ENCODE data around the gene MTRF1. TPM values are rescaled to one million over a fixed set of nuclear protein-coding genes. Genes with fewer than 3 reads are reported as not detected.

Gene MTRF1
- total RNA-seq, 2 donors from 2014 or later = 10.8 to 22.2 TPM

DNA sequence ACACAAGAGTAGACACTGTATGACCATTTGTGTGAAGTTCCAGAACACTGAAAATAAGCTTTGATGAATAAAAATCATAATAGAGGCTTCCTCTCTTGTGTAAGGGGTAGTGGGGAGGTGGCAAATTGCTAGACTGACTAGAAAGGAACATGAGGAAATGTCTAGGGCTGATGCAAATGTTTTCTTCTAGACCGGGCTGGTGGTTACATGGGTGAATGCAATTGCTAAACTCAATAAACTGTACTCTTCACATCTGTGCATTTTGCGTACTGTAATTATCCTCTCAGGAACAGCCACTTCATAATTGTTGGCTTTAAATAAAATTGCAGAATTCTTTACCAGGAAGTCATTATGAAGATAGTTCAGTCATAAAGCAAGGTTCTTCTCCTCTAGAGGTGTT is 63.9 kb downstream of the MTRF1 start:
- intact Hi-C loops (cut with DNase I) = loop anchor here (10.0 kb wide), 1 partner anchor 65 kb away; the partner anchor contains the start of gene MTRF1
- Histone ChIP-seq H3K4me1 (replicated peaks) (no peaks in the 10 kb centered on the region), H3K36me3 (no peaks in the 10 kb centered on the region), H3K27ac (no peak overlapping the region), H3K9me3 (no peaks in the 10 kb centered on the region), H3K4me3 (no peak overlapping the region), H3K27me3 (replicated peaks; ENCODE audit: insufficient read depth) (no peaks in the 10 kb centered on the region)
- DNase-seq (ENCODE audit: low spot score) = no peak
- TF ChIP-seq POLR2A (IDR thresholded peaks at IDR 0.05) (no peak), POLR2AphosphoS5 (IDR thresholded peaks at IDR 0.05) (no peak)
- TF ChIP-seq, protein P1, sequence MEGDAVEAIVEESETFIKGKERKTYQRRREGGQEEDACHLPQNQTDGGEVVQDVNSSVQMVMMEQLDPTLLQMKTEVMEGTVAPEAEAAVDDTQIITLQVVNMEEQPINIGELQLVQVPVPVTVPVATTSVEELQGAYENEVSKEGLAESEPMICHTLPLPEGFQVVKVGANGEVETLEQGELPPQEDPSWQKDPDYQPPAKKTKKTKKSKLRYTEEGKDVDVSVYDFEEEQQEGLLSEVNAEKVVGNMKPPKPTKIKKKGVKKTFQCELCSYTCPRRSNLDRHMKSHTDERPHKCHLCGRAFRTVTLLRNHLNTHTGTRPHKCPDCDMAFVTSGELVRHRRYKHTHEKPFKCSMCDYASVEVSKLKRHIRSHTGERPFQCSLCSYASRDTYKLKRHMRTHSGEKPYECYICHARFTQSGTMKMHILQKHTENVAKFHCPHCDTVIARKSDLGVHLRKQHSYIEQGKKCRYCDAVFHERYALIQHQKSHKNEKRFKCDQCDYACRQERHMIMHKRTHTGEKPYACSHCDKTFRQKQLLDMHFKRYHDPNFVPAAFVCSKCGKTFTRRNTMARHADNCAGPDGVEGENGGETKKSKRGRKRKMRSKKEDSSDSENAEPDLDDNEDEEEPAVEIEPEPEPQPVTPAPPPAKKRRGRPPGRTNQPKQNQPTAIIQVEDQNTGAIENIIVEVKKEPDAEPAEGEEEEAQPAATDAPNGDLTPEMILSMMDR (IDR thresholded peaks at IDR 0.05) = no peak
- WGBS = 93% methylated on average over 2 of the region's 2 CpGs

DNA sequence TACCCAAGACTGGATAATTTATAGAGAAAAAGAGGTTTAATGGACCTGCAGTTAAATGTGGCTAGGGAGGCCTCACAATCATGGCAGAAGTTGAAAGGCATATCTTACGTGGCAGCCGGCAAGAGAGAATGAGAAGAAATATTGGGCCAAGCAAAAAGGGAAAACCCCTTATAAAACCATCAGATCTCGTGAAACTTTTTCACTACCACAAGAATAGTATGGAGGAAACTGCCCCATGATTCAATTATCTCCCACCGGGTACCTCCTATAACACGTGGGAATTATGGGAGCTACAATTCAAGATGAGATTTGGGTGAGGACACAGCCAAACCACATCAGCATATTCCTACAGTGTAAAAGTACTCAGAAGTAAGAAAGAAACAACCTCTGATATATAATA is 64.3 kb downstream of the MTRF1 start:
- Histone ChIP-seq H3K36me3 (no peaks in the 10 kb centered on the region), H3K4me1 (replicated peaks) (no peaks in the 10 kb centered on the region), H3K27ac (no peak overlapping the region), H3K27me3 (replicated peaks; ENCODE audit: insufficient read depth) (no peaks in the 10 kb centered on the region), H3K4me3 (no peak overlapping the region), H3K9me3 (no peaks in the 10 kb centered on the region)
- WGBS = 82% methylated on average over 5 of the region's 5 CpGs
- no peak for TF ChIP-seq POLR2AphosphoS5 (IDR thresholded peaks at IDR 0.05)
- no peak for TF ChIP-seq POLR2A (IDR thresholded peaks at IDR 0.05)
- TF ChIP-seq, protein P1 (IDR thresholded peaks at IDR 0.05) = no peak
- no peak for DNase-seq (ENCODE audit: low spot score)
- intact Hi-C loops (cut with DNase I) = loop anchor here (10.0 kb wide), 1 partner anchor 66 kb away; the partner anchor contains the start of gene MTRF1

DNA sequence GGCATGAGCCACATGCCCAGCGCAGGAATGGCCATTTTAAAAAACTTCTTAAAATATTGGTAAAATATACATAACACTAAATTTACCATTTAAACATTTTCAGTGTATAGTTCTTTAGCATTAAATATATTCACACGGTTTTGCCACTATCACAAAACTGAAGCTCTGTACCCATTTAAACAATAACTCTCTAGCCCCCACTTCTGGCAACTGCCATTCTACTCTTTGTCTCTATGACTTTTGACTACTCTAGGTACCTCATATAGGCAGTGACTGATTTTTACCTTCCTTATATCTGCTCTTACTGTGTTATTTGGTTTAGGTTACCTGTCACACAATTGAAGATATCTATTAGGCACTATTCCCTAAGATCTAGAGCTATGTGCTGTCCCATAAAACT is 66.8 kb downstream of the MTRF1 start:
- Histone ChIP-seq H3K4me3 (no peak overlapping the region), H3K36me3 (no peaks in the 10 kb centered on the region), H3K4me1 (replicated peaks) (peaks cover 2% of the 10 kb centered on the region), H3K27me3 (replicated peaks; ENCODE audit: insufficient read depth) (no peaks in the 10 kb centered on the region), H3K9me3 (no peaks in the 10 kb centered on the region), H3K27ac (no peak overlapping the region)
- intact Hi-C loops (cut with DNase I) = loop anchor here (10.0 kb wide), 1 partner anchor 68 kb away; the partner anchor contains the start of gene MTRF1
- TF ChIP-seq, protein P1 (IDR thresholded peaks at IDR 0.05) = no peak
- TF ChIP-seq POLR2A (IDR thresholded peaks at IDR 0.05) (no peak), POLR2AphosphoS5 (IDR thresholded peaks at IDR 0.05) (no peak)
- WGBS = 62% methylated on average over 2 of the region's 2 CpGs
- DNase-seq (ENCODE audit: low spot score) = no peak

DNA sequence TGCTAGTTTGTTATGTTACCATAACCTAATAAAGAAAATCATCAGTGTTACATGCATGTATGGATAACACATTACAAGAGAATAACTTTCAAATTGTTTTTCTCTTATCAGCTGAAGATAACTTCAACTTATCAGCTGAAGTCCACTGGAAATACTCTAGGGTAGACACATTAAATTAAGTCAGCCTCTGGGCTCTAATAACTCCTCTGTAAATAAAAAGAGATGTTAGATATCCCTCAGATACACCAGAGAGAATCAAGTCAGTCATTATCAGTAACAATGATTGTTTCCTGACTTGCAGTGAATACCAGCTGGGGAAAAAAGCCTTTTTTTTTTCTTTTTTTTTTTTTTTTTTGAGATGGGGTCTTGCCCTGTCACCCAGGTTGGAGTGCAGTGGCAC is 67.4 kb downstream of the MTRF1 start:
- Histone ChIP-seq H3K4me3 (no peak overlapping the region), H3K27ac (no peak overlapping the region), H3K27me3 (replicated peaks; ENCODE audit: insufficient read depth) (no peaks in the 10 kb centered on the region), H3K9me3 (no peaks in the 10 kb centered on the region), H3K36me3 (no peaks in the 10 kb centered on the region), H3K4me1 (replicated peaks) (peaks cover 2% of the 10 kb centered on the region)
- DNase-seq (ENCODE audit: low spot score) = no peak
- TF ChIP-seq POLR2AphosphoS5 (IDR thresholded peaks at IDR 0.05) (no peak), POLR2A (IDR thresholded peaks at IDR 0.05) (no peak)
- TF ChIP-seq, protein P1 (IDR thresholded peaks at IDR 0.05) = no peak
- intact Hi-C loops (cut with DNase I) = loop anchor here (10.0 kb wide), 1 partner anchor 69 kb away; the partner anchor contains the start of gene MTRF1

All from prostate gland (tissue), 2 donors.